ENCODE results near the gene SNRPA1.

- TF ChIP-seq POLR2A (IDR thresholded peaks at IDR 0.05) (no peak), CTCF (IDR thresholded peaks at IDR 0.05) (no peak)
Observed at GRCh38 chr15:101240358-101240757, 54.7 kb downstream of the SNRPA1 start.
